ENCODE measurements around the gene BLOC1S1.

The BLOC1S1 gene

DNA sequence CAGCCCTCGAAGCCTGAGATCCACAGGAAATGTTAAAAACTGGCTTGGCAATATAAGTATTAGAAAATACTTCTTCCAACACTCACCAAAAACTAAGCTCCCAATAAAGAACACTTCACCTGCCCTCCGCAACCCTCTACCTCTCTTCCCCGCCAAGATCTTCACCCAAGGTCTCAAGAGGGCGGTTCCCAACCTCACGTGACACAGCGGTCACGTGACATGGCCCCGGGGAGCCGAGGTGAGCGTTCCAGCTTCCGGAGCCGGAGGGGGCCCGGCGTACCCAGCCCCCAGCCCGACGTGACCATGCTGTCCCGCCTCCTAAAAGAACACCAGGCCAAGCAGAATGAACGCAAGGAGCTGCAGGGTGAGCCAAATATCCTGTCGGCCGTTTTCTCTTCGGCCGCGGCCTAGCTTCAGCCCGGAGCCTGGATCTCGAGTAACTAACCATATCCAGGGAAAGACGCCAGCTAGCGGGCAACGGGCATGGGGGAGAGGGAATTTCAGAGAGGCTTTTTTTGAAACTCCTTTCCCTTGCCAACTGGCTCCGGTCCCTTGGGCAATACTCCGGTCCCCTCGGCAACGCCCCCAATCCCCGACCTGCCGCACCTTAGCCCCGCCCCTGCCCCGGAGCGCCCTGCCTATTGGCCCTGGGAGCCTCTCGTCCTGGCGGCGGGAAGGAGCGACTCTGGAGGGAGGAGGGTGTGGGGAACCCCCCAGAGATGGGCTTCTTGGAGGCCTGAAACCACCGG lies at the start of gene BLOC1S1:
TSS of gene BLOC1S1 (plus strand) at position 214 of the 749 bp plus-strand sequence. CDS start at position 220, 6 bp downstream.
- DNase-seq, result peak; percentile 96

DNA sequence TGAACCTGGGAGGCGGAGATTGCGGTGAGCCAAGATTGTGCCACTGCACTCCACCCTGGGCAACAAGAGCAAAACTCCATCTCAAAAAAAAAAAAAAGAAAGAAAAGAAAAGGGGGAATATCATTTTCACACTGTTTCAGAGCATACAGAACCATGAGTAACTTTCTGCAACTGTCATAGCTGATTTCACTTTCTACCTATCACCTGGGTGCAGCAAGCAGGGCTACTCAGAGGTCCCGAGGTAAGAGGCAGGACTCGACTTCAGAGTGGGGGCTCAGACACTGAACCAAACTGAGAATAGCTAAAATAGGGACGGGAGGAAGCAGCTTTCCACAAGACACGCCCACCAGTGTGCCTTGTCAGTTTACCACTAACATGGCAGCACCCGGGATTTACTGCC lies 49.3 kb upstream of the BLOC1S1 start:
- no peak for DNase-seq

DNA sequence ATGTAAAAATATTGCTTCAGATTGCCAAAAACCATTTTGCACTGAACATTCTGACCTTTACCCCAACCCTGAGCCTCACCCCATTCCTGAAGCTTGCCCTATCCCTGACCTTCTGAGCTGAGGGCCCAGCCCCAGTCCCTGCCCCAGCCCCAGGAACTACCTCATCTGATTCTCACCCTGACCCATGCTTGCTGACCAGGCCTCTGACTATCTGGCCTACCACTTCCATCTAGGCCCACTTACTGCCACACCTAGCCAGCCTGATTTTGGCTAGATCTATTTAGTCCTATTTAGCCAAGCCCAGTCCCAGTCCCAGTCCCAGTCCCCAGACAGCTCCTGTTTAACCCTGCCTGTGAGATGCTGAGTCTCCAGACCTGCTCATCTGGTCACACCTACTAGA lies 45.6 kb upstream of the BLOC1S1 start:
- DNase-seq, result no peak

- DNase-seq, result no peak
Observed at GRCh38 chr12:55671746-55672145, 44.1 kb upstream of the BLOC1S1 start.

- DNase-seq, result no peak
Observed at GRCh38 chr12:55673638-55674037, 42.2 kb upstream of the BLOC1S1 start.

DNA sequence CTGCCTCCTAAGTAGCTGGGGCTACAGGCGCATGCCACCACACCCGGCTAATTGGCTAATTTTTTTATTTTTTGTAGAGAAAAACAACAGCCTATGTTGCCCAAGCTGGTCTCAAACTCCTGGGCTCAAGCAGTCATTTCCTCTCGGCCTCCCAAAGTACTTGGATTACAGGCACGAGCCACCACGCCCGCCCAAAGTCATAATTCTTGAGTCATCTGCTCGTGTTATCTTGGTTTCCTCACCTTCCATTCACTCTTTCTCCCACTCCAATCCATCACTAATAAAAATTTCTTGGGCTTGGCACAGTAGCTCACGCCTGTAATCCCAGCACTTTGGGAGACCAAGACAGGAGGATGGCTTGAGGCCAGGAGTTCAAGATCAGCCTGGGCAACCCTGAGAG lies 40.2 kb upstream of the BLOC1S1 start:
- no peak for DNase-seq

- no peak for DNase-seq
Observed at GRCh38 chr12:55676707-55677106, 39.1 kb upstream of the BLOC1S1 start.

GRCh38 chr12:55679691-55680090 lies 36.2 kb upstream of the BLOC1S1 start:
- DNase-seq, result no peak

GRCh38 chr12:55681142-55682077 lies 34.4 kb upstream of the BLOC1S1 start:
- no peak for DNase-seq

- no peak for DNase-seq
Observed at GRCh38 chr12:55682087-55682796, 33.6 kb upstream of the BLOC1S1 start.

DNA sequence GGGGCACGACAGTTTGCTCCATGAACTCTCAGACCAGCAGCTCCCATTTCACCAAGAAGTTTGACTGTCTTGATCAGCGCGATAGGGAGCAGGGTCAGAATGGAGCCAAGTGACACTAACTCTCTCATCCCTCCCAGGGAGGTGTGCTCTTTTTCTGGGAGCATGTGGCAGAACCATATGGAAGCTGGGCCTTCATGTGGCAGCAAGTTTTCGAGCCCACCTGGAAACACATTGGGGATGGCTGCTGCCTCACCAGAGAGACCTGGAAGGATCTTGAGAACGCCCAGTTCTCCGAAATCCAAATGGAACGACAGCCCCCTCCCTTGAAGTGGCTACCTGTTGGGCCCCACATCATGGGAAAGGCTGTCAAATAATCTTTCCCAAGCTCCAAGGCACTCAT lies 32.2 kb upstream of the BLOC1S1 start:
- DNase-seq, result no peak

DNA sequence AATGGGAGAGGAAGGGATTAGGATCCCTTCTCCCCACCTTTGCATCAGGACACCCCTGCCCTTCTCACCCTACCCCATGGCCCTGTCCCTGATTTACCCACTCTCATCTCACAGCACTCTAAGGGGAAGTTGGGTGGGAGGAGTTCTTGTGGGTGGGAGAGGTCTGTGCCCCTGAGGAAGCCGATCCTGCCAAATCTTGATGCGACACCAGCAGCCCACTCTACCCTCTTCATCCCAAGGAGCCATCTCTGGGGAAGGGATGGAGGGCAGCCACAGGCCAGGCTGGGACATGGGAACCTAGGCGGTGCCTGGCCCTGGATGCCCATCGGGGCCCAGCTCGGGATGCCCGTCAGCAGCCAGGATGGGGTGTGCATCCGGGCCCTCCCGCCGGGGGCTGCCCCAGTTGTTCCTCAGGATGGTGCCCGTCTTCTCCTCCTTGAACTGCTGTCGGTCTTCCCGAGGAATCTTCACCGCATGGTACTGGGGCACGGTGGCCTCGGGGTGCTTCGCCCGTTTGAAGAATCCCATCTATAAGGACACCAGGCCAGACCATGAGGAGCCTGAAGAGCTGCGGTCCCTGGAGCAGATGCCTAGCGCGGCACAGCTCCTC lies 31.0 kb upstream of the BLOC1S1 start:
- no peak for DNase-seq

DNA sequence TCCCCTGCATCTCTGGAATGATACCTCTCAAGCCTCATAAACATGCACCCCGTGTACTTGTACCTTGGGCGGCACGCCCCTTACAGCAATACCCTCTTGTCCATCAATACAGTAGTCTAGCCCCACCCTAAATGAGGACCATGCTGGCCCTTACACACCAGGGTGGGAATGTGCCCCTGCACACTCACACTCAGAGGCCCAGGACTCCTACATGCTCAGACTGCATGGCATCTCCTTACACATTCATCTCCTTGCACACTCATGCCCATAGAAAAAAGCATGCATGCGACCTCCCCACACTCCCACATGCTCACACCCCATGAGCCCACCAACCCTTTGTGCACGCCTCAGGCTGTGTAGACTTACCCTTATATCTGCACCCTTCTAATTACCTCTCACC lies 30.2 kb upstream of the BLOC1S1 start:
- DNase-seq, result no peak

- DNase-seq, result no peak
Observed at GRCh38 chr12:55686366-55687010, 29.4 kb upstream of the BLOC1S1 start.

- DNase-seq, result peak; percentile 16
Observed at GRCh38 chr12:55687746-55688145, 28.1 kb upstream of the BLOC1S1 start.

GRCh38 chr12:55688716-55689655 lies 26.9 kb upstream of the BLOC1S1 start:
- no peak for DNase-seq

- no peak for DNase-seq
Observed at GRCh38 chr12:55692631-55693322, 23.1 kb upstream of the BLOC1S1 start.

- DNase-seq, result no peak
Observed at GRCh38 chr12:55693323-55694187, 22.3 kb upstream of the BLOC1S1 start.

GRCh38 chr12:55694188-55694515 lies 21.7 kb upstream of the BLOC1S1 start:
- no peak for DNase-seq

GRCh38 chr12:55694651-55695050 lies 21.2 kb upstream of the BLOC1S1 start:
- DNase-seq, result no peak

Data from activated CD4-positive, alpha-beta T cell treated with anti-CD3 and anti-CD28 coated beads, Interleukin-2, amount 50 U/mL, for 16 hours (primary cell).